NCI-H345 treated with DMSO at 0.1 percent for 48 hours (cell line): Measurements from ENCODE around the gene XYLT1.
"Not testable (repeated sequence)": the region's sequence is repeated elsewhere in the genome, so short reads cannot be mapped to it uniquely, and the experiment has no call there.

Experiments used
- DNase-seq: peaks from one replicate; lab custom pipeline; 2025; ENCODE audit not compliant: unreplicated experiment; lab: John Stamatoyannopoulos, UW

Gene XYLT1

DNA sequence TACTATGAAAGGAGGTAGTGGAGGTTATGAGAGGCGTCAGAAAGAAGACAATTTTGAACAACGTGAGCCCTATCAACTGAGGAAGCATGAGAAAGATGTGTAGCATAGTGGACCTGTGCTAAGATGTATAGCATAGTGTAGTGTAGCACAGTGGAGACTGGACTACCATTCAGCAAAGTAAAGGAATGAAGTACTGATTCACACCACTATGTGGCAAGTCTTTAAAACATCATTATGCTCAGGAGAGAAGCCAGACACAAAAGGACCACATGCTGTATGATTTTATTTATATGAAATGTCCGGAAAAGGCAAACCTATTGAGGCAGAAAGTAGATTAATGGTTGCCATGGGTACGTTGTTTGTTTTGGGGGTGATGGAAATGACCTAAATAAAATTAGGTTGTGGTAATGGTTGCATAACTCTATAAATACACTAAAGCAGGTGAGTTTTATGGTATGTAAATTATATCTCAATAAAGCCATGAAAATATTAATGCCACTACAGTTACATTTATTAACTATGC, 20.4 kb upstream of the XYLT1 start:
- no peak for DNase-seq

- DNase-seq = no peak
These were observed 17.7 kb upstream of the XYLT1 start for GRCh38 chr16:17488506-17488905.

DNA sequence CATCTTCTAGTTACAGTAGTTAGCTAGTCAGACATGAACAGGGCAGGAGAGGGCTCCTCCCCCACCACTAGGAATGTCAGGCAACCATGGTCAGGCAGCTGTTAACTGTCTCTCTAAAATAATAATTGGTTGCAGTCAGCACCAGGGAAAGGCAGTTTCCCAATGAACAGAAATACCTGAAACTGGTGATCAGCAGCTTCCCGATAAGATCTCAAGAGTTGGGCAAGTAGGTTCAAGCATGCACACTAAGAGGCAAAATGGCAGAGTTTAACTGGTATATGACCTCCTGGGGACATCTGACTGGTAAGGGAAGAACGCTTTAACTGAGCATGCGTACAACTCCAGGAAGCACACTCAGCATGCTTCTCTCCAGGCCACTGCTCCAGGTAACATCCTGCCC, 12.6 kb upstream of the XYLT1 start:
- no peak for DNase-seq

- DNase-seq = not testable (repeated sequence)
These were observed 11.6 kb upstream of the XYLT1 start for GRCh38 chr16:17482341-17482740.

DNA sequence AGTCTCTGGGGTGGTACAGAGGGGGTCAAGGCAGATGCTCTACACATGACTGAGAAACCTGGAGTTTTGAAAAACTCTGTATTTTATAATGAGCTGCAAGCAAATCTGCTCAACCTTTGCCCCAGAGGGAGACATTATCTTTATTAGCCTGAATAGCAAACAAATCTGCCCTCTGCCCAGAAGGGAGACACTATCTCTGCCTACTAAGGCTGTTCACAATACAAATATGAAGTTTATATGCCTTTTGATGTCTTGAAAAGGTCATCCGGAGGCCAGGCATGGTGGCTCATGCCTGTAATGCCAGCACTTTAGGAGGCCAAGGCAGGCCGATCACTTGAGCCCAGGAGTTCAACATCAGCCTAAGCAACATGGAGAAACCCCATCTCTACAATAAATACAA, 11.0 kb upstream of the XYLT1 start:
- no peak for DNase-seq

- DNase-seq = not testable (repeated sequence)
These were observed 6.4 kb upstream of the XYLT1 start for GRCh38 chr16:17477260-17477545.

DNA sequence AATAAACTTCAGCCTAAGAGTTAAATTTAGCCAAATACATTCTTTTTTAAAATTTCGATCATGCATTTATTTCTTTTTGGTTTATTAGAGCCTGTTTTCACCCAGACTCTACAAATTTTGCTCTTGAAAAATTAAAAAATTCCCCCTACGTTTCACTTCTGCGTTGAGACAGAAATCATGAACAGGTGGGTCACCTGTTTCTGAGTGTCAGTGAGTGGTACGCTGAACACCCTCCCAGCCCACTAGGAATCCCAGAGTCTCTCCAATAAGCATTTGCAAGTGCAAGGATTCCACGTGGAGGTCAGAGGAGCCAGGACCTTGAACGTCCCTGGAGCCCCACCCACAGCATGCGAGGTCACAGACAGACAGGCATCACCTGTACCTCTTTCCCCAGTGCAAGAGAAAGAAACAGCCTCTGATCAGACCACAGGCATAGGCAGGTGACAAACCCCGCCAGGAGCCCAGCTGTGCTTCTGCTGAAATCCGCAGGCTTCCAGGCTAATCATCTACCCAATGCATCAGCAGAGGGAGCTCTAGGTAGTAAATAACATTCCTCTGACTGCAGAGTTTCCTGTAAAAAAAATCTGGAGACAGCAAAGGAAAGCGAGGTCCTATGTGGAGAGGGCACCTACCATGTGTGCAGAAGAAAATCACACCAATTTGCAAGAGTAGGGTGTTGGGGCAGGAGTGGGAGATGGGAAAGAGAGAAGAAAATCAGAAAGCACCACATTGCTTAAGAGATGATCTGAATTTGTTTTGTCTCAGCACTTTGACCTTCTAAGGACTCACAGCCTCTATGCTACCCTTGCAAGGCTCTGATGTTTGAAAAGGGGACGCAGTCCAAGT, 5.9 kb upstream of the XYLT1 start:
- DNase-seq = peak; percentile 74

DNA sequence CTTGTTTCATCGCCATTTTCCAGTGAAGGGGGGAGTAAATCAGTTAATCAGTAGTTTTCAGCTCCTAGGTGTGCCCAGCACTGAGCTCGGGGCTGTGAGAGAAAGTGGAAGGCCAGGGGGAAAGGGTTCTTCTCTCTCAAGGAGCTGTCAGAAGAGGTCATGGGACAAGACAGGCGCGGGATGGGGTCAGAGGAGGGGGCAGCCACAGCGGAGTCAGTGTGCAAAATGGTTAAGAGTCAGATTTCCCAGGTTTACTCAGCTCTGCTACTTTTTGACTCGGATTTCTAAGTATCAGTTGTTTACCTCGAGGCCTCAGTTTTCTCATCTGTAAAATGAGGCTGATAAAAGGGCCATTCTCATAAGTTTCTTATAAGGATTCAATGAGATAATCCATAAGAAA, 4.3 kb upstream of the XYLT1 start:
- DNase-seq = no peak

GRCh38 chr16:17474572-17474971, 3.8 kb upstream of the XYLT1 start:
- DNase-seq = no peak

DNA sequence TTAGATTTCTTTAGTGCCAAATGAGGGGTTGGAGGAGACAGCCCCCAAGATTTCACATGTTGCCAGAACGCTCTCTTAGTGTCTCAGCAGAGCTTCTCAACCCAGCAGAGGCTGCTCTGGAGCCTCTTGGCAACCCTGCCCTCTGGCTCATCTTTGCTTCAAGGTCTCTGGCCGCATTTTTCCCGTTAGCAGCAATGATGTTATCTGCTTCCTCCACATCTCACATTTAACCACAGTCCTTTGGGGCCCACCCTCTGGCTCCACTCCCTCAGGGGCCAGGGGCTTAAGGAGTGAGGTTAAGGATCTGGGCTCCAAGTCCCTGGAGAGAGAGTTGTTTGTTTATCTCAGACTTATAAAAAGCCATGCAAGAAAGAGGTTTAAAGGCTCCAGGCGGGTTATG, 3.3 kb upstream of the XYLT1 start:
- DNase-seq = no peak

GRCh38 chr16:17471719-17472461, 1.1 kb upstream of the XYLT1 start:
- no peak for DNase-seq

GRCh38 chr16:17470182-17470907, 415 bp downstream of the XYLT1 start:
- no peak for DNase-seq

DNA sequence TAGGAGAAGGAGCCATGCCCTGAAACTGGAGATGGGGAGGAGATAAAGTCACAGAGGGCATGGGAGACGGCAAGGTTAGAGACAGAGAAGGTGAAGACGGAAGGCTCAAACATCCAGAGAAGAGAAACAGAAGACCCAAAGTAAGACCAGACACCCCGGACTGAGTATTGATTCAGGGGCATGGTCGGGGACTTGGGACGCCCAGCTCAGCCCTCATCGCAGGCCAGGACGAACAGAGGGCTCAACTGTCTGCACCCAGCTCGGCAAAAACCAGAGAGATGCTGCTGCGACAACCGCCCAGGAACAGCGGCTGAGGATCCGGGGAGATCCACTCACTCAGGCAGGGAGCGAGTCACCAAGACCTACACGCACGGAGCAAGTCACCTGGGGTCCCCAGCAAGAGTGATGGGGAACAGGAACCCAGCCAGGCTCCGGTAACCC, 999 bp downstream of the XYLT1 start:
- DNase-seq = no peak

GRCh38 chr16:17469011-17469740, 1.6 kb downstream of the XYLT1 start:
- no peak for DNase-seq

- no peak for DNase-seq
These were observed 2.1 kb downstream of the XYLT1 start for GRCh38 chr16:17468611-17469010.

- peak; percentile 27 for DNase-seq
These were observed 2.7 kb downstream of the XYLT1 start for GRCh38 chr16:17467923-17468540.

DNA sequence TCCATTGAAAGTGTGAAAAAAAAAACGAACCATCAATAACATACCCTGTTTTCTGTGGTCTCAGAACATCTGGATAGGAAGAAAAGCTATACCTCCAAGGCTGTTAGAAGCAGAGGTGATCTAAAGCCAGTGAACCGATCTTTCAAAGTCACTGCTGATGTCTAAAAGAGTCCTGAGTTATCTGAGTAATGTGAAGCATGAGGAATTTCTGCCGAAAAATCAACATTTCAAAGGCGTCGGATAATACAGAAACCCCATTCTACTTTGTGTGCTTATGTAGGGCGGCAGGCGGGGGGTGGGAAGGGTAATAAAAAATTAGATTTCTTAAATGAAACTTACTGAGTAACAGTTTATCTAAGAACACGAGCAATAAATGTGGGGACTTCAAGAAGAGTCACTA, 3.9 kb downstream of the XYLT1 start:
- DNase-seq = no peak

DNA sequence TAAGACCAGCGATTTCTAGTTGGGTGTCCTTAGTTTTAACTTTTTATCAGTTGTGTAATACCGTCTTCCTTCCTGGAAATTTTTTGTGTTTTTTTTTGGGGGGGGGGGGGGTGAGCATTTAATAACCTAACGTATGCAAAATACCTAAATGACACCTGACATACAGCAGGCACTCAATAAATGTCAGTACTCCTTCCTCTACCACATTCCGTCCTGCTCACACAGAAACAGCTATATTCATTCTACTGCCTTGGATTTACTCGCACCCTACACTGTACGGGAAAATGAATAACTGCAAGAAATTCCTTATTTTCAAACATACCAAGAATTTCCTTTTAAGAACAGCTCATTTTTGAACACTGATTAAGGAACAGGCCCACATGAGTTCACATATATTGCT, 5.3 kb downstream of the XYLT1 start:
- DNase-seq = no peak

DNA sequence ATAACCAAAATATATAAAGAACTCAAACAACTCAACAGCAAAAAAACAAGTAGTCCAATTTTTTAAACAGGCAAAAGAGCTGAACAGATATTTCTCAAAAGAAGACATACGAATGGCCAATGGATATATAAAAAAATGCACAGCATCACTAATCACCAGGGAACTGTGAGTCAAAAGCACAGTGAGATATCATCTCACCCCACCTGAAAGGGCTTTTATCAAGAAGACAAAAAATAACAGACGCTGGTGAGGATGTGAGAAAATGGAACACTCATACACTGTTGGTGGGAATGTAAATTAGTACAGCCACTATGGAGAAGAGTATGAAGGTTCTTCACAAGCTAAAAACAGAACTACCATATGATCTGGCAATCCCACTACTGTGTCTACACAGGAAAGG, 7.4 kb downstream of the XYLT1 start:
- DNase-seq = no peak

DNA sequence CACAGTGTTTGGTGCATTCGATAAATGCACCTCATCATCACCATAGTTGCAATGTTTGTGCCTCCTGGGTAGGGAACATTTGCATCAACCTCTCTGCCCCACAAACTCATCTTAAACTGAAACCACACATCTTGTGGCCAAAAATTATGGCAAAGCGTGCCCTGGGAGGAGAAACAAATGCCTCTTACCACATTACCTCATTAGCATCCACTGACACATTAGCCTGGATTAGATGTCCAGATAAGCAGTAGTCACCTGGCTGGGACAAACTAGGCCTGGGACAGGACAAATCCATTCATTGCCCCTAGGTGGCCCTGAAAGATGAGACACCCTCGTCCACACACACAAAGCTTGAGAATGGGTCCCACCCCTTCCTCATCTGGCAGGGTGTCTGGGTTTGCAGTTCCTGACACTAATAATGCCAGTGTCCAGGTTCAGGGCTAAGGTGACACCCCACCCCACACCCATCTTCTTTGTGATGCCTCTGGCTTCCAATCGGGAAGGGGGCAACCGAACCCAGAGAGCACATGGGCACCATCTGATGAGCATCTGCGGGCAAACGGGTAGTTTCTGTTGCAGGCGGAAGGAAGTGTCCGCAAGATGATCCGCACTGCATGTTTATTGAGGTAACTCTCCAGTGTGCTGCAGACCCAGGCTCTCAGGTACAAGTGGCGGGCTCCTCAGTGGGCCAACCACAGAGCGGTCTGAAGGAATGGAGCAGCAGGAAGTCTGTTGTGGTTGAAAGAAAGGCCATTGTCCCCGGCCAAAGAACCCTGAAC, 8.6 kb downstream of the XYLT1 start:
- DNase-seq = no peak
